Measurements from ENCODE around the gene MLF1. TPM values are rescaled to one million over a fixed set of nuclear protein-coding genes. Genes with fewer than 3 reads are reported as not detected.

Gene MLF1
- total RNA-seq, 4 donors from 2014 or later, result 11.2 to 22.8 (median 15.4) TPM

DNA sequence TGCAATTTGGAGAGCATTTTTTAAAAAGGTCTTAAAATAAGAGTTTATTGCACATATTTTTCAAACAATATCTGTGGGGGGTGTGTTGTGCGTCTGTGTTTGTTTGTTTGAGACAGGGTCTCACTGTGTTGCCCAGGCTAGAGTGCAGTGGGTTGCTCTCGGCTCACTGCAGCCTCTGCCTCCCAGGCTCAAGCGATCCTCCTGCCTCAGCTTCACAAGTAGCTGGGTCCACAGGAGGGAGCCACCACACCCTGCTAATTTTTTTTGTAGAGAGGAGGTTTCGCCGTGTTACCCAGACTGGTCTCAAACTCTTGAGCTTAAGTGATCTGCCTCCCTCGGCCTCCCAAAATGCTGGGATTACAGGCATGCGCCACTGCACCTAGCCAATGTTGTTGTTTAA is 2.7 kb downstream of the MLF1 start:
- 88 to 91% methylated on average over 7 of the region's 7 CpGs for WGBS, 2 donors
- intact Hi-C loops (cut with DNase I), result no loop called here

DNA sequence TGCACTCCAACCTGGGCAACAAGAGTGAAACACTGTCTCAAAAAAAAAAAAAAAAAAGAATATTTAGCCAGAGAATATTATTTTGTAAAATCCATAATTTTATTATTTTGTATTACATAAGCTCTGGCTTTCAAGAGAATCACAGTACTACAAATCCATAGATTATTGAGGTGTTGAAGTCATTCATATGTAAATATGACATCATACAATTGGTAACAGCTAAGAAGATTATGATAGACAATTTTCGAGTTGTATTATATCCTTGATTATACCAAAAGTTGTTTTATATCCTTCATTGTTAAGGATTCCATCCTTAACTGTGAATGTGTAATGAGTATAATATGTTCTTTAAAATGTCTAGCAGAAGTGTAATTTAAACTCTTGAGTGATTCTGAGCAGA is 3.7 kb downstream of the MLF1 start:
- no peaks in the 10 kb centered on the region for H3K9me3 ChIP-seq
- H3K27me3 ChIP-seq, result no peaks in the 10 kb centered on the region
- no peaks in the 10 kb centered on the region for H3K36me3 ChIP-seq
- no peaks in the 10 kb centered on the region for H3K4me1 ChIP-seq
- WGBS, 2 donors, result 89 to 95% methylated on average over 1 of the region's 1 CpG
- intact Hi-C loops (cut with DNase I), result no loop called here
- no peak overlapping the region for H3K27ac ChIP-seq
- no peak overlapping the region for H3K4me3 ChIP-seq (replicated peaks in 1 of 3)
- no peak for DNase-seq
- TF ChIP-seq, protein P1, sequence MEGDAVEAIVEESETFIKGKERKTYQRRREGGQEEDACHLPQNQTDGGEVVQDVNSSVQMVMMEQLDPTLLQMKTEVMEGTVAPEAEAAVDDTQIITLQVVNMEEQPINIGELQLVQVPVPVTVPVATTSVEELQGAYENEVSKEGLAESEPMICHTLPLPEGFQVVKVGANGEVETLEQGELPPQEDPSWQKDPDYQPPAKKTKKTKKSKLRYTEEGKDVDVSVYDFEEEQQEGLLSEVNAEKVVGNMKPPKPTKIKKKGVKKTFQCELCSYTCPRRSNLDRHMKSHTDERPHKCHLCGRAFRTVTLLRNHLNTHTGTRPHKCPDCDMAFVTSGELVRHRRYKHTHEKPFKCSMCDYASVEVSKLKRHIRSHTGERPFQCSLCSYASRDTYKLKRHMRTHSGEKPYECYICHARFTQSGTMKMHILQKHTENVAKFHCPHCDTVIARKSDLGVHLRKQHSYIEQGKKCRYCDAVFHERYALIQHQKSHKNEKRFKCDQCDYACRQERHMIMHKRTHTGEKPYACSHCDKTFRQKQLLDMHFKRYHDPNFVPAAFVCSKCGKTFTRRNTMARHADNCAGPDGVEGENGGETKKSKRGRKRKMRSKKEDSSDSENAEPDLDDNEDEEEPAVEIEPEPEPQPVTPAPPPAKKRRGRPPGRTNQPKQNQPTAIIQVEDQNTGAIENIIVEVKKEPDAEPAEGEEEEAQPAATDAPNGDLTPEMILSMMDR (IDR thresholded peaks at IDR 0.05), result no peak
- no peak for TF ChIP-seq POLR2A (IDR thresholded peaks at IDR 0.05)

More for the DNA sequence above, 2.7 kb downstream of the MLF1 start:
- no peaks in the 10 kb centered on the region for H3K9me3 ChIP-seq
- no peak for DNase-seq
- no peak overlapping the region for H3K27ac ChIP-seq
- no peaks in the 10 kb centered on the region for H3K27me3 ChIP-seq
- TF ChIP-seq, protein P1 (IDR thresholded peaks at IDR 0.05), result no peak
- TF ChIP-seq POLR2A (IDR thresholded peaks at IDR 0.05), result no peak
- H3K4me1 ChIP-seq, result no peaks in the 10 kb centered on the region
- H3K4me3 ChIP-seq (replicated peaks in 1 of 3), result no peak overlapping the region
- no peaks in the 10 kb centered on the region for H3K36me3 ChIP-seq

- Histone ChIP-seq H3K27ac (no peak overlapping the region), H3K9me3 (no peaks in the 10 kb centered on the region), H3K4me3 (replicated peaks in 1 of 3) (no peak overlapping the region), H3K27me3 (no peaks in the 10 kb centered on the region), H3K4me1 (no peaks in the 10 kb centered on the region), H3K36me3 (no peaks in the 10 kb centered on the region)
- TF ChIP-seq, protein P1 (IDR thresholded peaks at IDR 0.05), result no peak
- no peak for TF ChIP-seq POLR2A (IDR thresholded peaks at IDR 0.05)
- intact Hi-C loops (cut with DNase I), result no loop called here
- no peak for DNase-seq
These were observed 19.2 kb downstream of the MLF1 start for GRCh38 chr3:158590223-158590622.

DNA sequence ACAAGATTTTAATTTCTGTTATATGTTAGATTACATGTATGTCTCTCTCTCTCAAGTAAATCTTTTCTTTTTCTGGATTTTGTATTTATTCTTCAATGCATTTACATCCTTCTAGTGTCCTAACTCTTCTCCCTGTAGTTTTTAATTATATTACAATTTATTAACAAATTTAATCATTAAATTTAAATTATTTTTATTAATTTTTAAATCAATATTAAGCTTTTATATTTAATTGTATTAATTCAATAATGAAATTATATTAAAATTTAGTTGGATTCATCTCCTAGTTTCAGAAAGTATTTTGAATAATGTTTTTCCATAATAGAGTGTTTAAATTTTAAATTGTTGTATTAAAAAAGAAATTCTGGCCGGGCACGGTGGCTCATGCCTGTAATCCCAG is 29.8 kb downstream of the MLF1 start:
- Histone ChIP-seq H3K4me3 (replicated peaks in 1 of 3) (no peak overlapping the region), H3K27ac (no peak overlapping the region), H3K4me1 (no peaks in the 10 kb centered on the region), H3K27me3 (no peaks in the 10 kb centered on the region), H3K9me3 (no peaks in the 10 kb centered on the region), H3K36me3 (no peaks in the 10 kb centered on the region)
- intact Hi-C loops (cut with DNase I), result no loop called here
- 90 to 96% methylated on average over 2 of the region's 2 CpGs for WGBS, 2 donors
- TF ChIP-seq, protein P1 (IDR thresholded peaks at IDR 0.05), result no peak
- no peak for TF ChIP-seq POLR2A (IDR thresholded peaks at IDR 0.05)
- no peak for DNase-seq

DNA sequence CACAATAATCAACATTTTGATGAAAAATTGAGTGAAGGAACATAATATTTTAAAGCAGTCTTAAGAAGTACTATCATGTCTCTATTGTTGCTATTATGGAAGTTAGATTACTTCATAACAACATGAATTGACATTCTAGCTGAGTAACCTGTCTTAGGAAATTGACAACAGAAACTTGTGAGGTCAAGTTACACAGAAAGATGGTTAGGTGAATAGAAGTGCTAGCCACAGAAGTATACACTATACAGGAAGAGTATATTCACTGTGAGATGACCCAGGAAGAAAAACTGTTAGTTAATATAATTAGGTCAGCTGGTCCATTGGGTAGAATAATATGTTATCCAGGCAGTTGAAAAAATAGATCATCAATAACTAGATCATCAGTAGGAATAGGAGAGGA is 31.2 kb downstream of the MLF1 start:
- DNase-seq, result no peak
- Histone ChIP-seq H3K4me1 (no peaks in the 10 kb centered on the region), H3K4me3 (replicated peaks in 1 of 3) (no peak overlapping the region), H3K9me3 (no peaks in the 10 kb centered on the region), H3K27ac (no peak overlapping the region), H3K36me3 (no peaks in the 10 kb centered on the region), H3K27me3 (no peaks in the 10 kb centered on the region)
- intact Hi-C loops (cut with DNase I), result no loop called here
- TF ChIP-seq POLR2A (IDR thresholded peaks at IDR 0.05), result no peak
- TF ChIP-seq, protein P1 (IDR thresholded peaks at IDR 0.05), result no peak
